WTC11 (cell line): ENCODE data around the gene CISH. TPM values are rescaled to one million over a fixed set of nuclear protein-coding genes. Genes with fewer than 3 reads are reported as not detected.
A peak's percentile ranks its signal among the peaks of the same experiment; 100 is the strongest.

Experiments used
- ATAC-seq: fragments of 200-7000 bp; cut with Tn5 transposase; 2 replicates; pipeline ENCODE4 v1.10.0; 2021; ENCODE audit warnings: mild to moderate bottlenecking, moderate library complexity
- CTCF ChIA-PET: fragments of 300-600 bp; sonication (Branson Sonifier 250); formaldehyde crosslinking; loops from one replicate; lab custom pipeline; 2021; ENCODE audit warnings: antibody characterized with exemption; lab: Charles Lee
- POLR2A ChIA-PET: fragments of 350-600 bp; sonication (Branson Sonifier 250); formaldehyde crosslinking; loops from one replicate; lab custom pipeline; 2021; ENCODE audit warnings: antibody characterized with exemption; lab: Charles Lee
- DNase-seq: peaks from one replicate; pipeline ENCODE4 v3.0.0; 2021; ENCODE audit warnings: low spot score
- H3K27ac Mint-ChIP-seq: 2 replicates; pipeline ENCODE4 v1.8.0; 2021; ENCODE audit warnings: mixed read lengths
- H3K27me3 Mint-ChIP-seq: 2 replicates; pipeline ENCODE4 v1.8.0; 2021; ENCODE audit warnings: low read depth, mild to moderate bottlenecking, moderate library complexity, mixed read lengths
- H3K36me3 Mint-ChIP-seq: 2 replicates; pipeline ENCODE4 v1.8.0; 2021; ENCODE audit warnings: mixed read lengths
- H3K4me1 Mint-ChIP-seq: 2 replicates; pipeline ENCODE4 v1.8.0; 2022; ENCODE audit warnings: mixed read lengths
- H3K4me3 Mint-ChIP-seq: 2 replicates; pipeline ENCODE4 v1.8.0; 2021; ENCODE audit warnings: mild to moderate bottlenecking, moderate library complexity, mixed read lengths
- H3K9me3 Mint-ChIP-seq: 2 replicates; pipeline ENCODE4 v1.8.0; 2021; ENCODE audit warnings: mixed read lengths
- ATF1 ChIP-seq: sonication (generic); formaldehyde crosslinking; IDR thresholded peaks from 2 replicates; pipeline ENCODE4 v1.8.1; 2023; ENCODE audit warnings: mild to moderate bottlenecking, moderate library complexity, missing genetic modification reagents
- CBFB ChIP-seq: sonication (generic); formaldehyde crosslinking; IDR thresholded peaks from 2 replicates; pipeline ENCODE4 v1.8.1; 2022; ENCODE audit warnings: mild to moderate bottlenecking, low read depth, missing genetic modification reagents
- FOXP1 ChIP-seq: sonication (generic); formaldehyde crosslinking; IDR thresholded peaks from 2 replicates; pipeline ENCODE4 v1.8.0; 2022; ENCODE audit warnings: missing genetic modification reagents, mild to moderate bottlenecking, moderate library complexity, borderline replicate concordance
- GRHL2 ChIP-seq: fragments of 250-450 bp; sonication (Bioruptor Pico); IDR thresholded peaks from 2 replicates; pipeline ENCODE4 v1.8.0; 2022; ENCODE audit warnings: mild to moderate bottlenecking, moderate library complexity; ENCODE audit not compliant: insufficient replicate concordance, severe bottlenecking
- HMGXB4 ChIP-seq: sonication (generic); formaldehyde crosslinking; IDR thresholded peaks from 2 replicates; pipeline ENCODE4 v1.8.1; 2023; ENCODE audit warnings: mild to moderate bottlenecking, moderate library complexity, missing genetic modification reagents
- NFE2L1 ChIP-seq: sonication (generic); formaldehyde crosslinking; IDR thresholded peaks from 2 replicates; pipeline ENCODE4 v1.8.1; 2023; ENCODE audit warnings: missing genetic modification reagents
- PRDM15 ChIP-seq: sonication (generic); formaldehyde crosslinking; IDR thresholded peaks from 2 replicates; pipeline ENCODE4 v1.8.0; 2022; ENCODE audit warnings: missing genetic modification reagents
- USF1 ChIP-seq: sonication (generic); formaldehyde crosslinking; IDR thresholded peaks from 2 replicates; pipeline ENCODE4 v1.8.0; 2022; ENCODE audit warnings: mild to moderate bottlenecking, missing genetic modification reagents
- USF2 ChIP-seq: sonication (generic); formaldehyde crosslinking; IDR thresholded peaks from 2 replicates; pipeline ENCODE4 v1.8.1; 2023; ENCODE audit warnings: mild to moderate bottlenecking, missing genetic modification reagents, moderate library complexity
- ZBTB43 ChIP-seq: sonication (generic); formaldehyde crosslinking; IDR thresholded peaks from 2 replicates; pipeline ENCODE4 v1.8.1; 2023; ENCODE audit warnings: mild to moderate bottlenecking, missing genetic modification reagents
- ZNF281 ChIP-seq: sonication (generic); formaldehyde crosslinking; IDR thresholded peaks from 2 replicates; pipeline ENCODE4 v1.8.0; 2023; ENCODE audit warnings: mild to moderate bottlenecking, missing genetic modification reagents
- ZNF512 ChIP-seq: sonication (generic); formaldehyde crosslinking; IDR thresholded peaks from 2 replicates; pipeline ENCODE4 v1.8.1; 2022; ENCODE audit warnings: missing genetic modification reagents, borderline replicate concordance
- total RNA-seq: library from RNA; stranded (reverse); gene quantifications from 3 replicates; pipeline ENCODE4 v1.2.3, GENCODE V29; 2021

CISH gene
- total RNA-seq, 1 experiment from 2014 or later, result 2.4 TPM

- Mint-ChIP-seq H3K4me3 (no peak overlapping the region), H3K27ac (no peak overlapping the region), H3K9me3 (no peaks in the 10 kb centered on the region), H3K27me3 (peaks cover under 1% of the 10 kb centered on the region), H3K36me3 (peaks cover 3% of the 10 kb centered on the region; the same call in 1 of the 2 replicates), H3K4me1 (peaks cover 40% of the 10 kb centered on the region)
- CTCF ChIA-PET, result interaction anchor here (1.3 to 10.1 kb wide), 2 partner anchors 30 kb away, joined by 3 to 202 read pairs; no protein-coding TSS in a partner anchor
- TF ChIP-seq GRHL2, result no peak
- TF ChIP-seq PRDM15, result no peak
- no peak for ATAC-seq
- POLR2A ChIA-PET, result interaction anchor here (0.7 kb wide), 1 partner anchor 45 kb away, joined by 9 read pairs; no protein-coding TSS in a partner anchor
- DNase-seq, result no peak
Measured at GRCh38 chr3:50620820-50621219, 9.2 kb upstream of the CISH start.

GRCh38 chr3:50620420-50620819 is 8.8 kb upstream of the CISH start:
- no peak overlapping the region for H3K4me3 Mint-ChIP-seq
- peaks cover 3% of the 10 kb centered on the region; the same call in 1 of the 2 replicates for H3K36me3 Mint-ChIP-seq
- POLR2A ChIA-PET, result no interaction called here
- TF ChIP-seq CBFB (no peak), USF1 (CRISPR knock-in tag) (no peak), FOXP1 (no peak), USF2 (CRISPR knock-in tag) (no peak), ZNF281 (CRISPR knock-in tag) (no peak), HMGXB4 (CRISPR knock-in tag) (no peak)
- TF ChIP-seq, all 79 proteins: peak for 0
- Mint-ChIP-seq H3K4me1 (peaks cover 38% of the 10 kb centered on the region), H3K9me3 (no peaks in the 10 kb centered on the region), H3K27ac (no peak overlapping the region), H3K27me3 (peaks cover 5% of the 10 kb centered on the region)
- ATAC-seq (no peak), DNase-seq (no peak)
- CTCF ChIA-PET, result interaction anchor here (1.3 to 10.1 kb wide), 2 partner anchors 30 to 31 kb away, joined by 3 to 202 read pairs; no protein-coding TSS in a partner anchor

- H3K36me3 Mint-ChIP-seq, result no peaks in the 10 kb centered on the region
- H3K9me3 Mint-ChIP-seq, result no peaks in the 10 kb centered on the region
- DNase-seq (no peak), ATAC-seq (no peak)
- ChIA-PET CTCF (interaction anchor here (0.8 to 10.1 kb wide), 15 partner anchors 9 to 771 kb away, joined by 3 to 202 read pairs (median 7); partner anchors contain the start of genes C3orf18, HEMK1 and MANF), POLR2A (interaction anchor here (0.8 kb wide), 1 partner anchor 767 kb away, joined by 4 read pairs; the partner anchor contains the start of gene MANF)
- peaks cover 19% of the 10 kb centered on the region for H3K27me3 Mint-ChIP-seq
- H3K4me1 Mint-ChIP-seq, result peaks cover 23% of the 10 kb centered on the region
- peak overlapping the region; percentile 82 for H3K4me3 Mint-ChIP-seq
- no peak overlapping the region for H3K27ac Mint-ChIP-seq
- TF ChIP-seq PRDM15 (no peak), NFE2L1 (CRISPR knock-in tag) (no peak), ZNF512 (CRISPR knock-in tag) (no peak), ATF1 (CRISPR knock-in tag) (no peak), ZBTB43 (CRISPR knock-in tag) (no peak)
Measured at GRCh38 chr3:50617911-50618481, 6.4 kb upstream of the CISH start.
